GM18526 (cell line): ENCODE measurements around the gene HLF.

Experiments used
- POLR2A ChIP-seq: IDR thresholded peaks from 3 replicates; pipeline ENCODE4 v1.6.1; 2011; ENCODE audit not compliant: insufficient read length; ENCODE audit errors: extremely low read depth

Gene HLF

GRCh38 chr17:55264645-55265298 lies at the start of gene HLF:
Gene HLF, plus strand, starts transcription at chr17:55264960. Its CDS starts 525 bp downstream, at chr17:55265485.
- TF ChIP-seq POLR2A, result no peak

GRCh38 chr17:55215711-55216110 lies 49.0 kb upstream of the HLF start:
- no peak for TF ChIP-seq POLR2A

GRCh38 chr17:55216888-55217287 lies 47.9 kb upstream of the HLF start:
- no peak for TF ChIP-seq POLR2A

- TF ChIP-seq POLR2A, result no peak
These were observed 45.3 kb upstream of the HLF start for GRCh38 chr17:55219459-55219858.

GRCh38 chr17:55219934-55220333 lies 44.8 kb upstream of the HLF start:
- TF ChIP-seq POLR2A, result no peak

GRCh38 chr17:55223524-55223923 lies 41.2 kb upstream of the HLF start:
- TF ChIP-seq POLR2A, result no peak

GRCh38 chr17:55224746-55225145 lies 40.0 kb upstream of the HLF start:
- TF ChIP-seq POLR2A, result no peak

- TF ChIP-seq POLR2A, result no peak
These were observed 39.5 kb upstream of the HLF start for GRCh38 chr17:55225237-55225636.

- no peak for TF ChIP-seq POLR2A
These were observed 36.0 kb upstream of the HLF start for GRCh38 chr17:55228683-55229192.

GRCh38 chr17:55229276-55229675 lies 35.5 kb upstream of the HLF start:
- no peak for TF ChIP-seq POLR2A

GRCh38 chr17:55230716-55231115 lies 34.0 kb upstream of the HLF start:
- no peak for TF ChIP-seq POLR2A

GRCh38 chr17:55233840-55234239 lies 30.9 kb upstream of the HLF start:
- no peak for TF ChIP-seq POLR2A

GRCh38 chr17:55236316-55236715 lies 28.4 kb upstream of the HLF start:
- no peak for TF ChIP-seq POLR2A

GRCh38 chr17:55237268-55237667 lies 27.5 kb upstream of the HLF start:
- TF ChIP-seq POLR2A, result no peak

- TF ChIP-seq POLR2A, result no peak
These were observed 26.9 kb upstream of the HLF start for GRCh38 chr17:55237841-55238178.

- peak; percentile 40 for TF ChIP-seq POLR2A
These were observed 26.4 kb upstream of the HLF start for GRCh38 chr17:55238179-55238930.

GRCh38 chr17:55238931-55239297 lies 25.8 kb upstream of the HLF start:
- no peak for TF ChIP-seq POLR2A
